GM06990 (cell line): Measurements from ENCODE around the gene KBTBD13.

Experiments
- DNase-seq: peaks from one replicate; pipeline ENCODE4 v3.0.0-alpha.2; 2011; ENCODE audit not compliant: insufficient read length; ENCODE audit errors: extremely low read depth
- H3K27me3 ChIP-seq: replicated peaks from 2 replicates; pipeline ENCODE4 v1.6.0; 2011; ENCODE audit warnings: low read length; ENCODE audit not compliant: control insufficient read depth, insufficient read depth
- H3K36me3 ChIP-seq: 2 replicates; pipeline ENCODE4 v1.5.1; 2011; ENCODE audit warnings: low read length; ENCODE audit not compliant: control insufficient read depth, insufficient read depth
- H3K4me3 ChIP-seq: replicated peaks from 2 replicates; pipeline ENCODE4 v1.5.1; 2011; ENCODE audit warnings: low read depth, mild to moderate bottlenecking, control low read depth, low read length
- CTCF ChIP-seq: IDR thresholded peaks from 2 replicates; pipeline ENCODE4 v1.5.1; 2011; ENCODE audit warnings: low read length, control low read depth, mild to moderate bottlenecking, inconsistent platforms; ENCODE audit not compliant: insufficient read depth, poor library complexity, severe bottlenecking

Gene KBTBD13

GRCh38 chr15:65060641-65061397 lies 15.7 kb upstream of the KBTBD13 start:
- H3K27me3 ChIP-seq: no peaks in the 10 kb centered on the region
- no peak for DNase-seq
- no peak overlapping the region for H3K4me3 ChIP-seq
- TF ChIP-seq CTCF: no peak
- no peaks in the 10 kb centered on the region for H3K36me3 ChIP-seq

GRCh38 chr15:65062061-65062460 lies 14.5 kb upstream of the KBTBD13 start:
- no peaks in the 10 kb centered on the region for H3K36me3 ChIP-seq
- H3K27me3 ChIP-seq: no peaks in the 10 kb centered on the region; the same call in 1 of the 2 replicates
- H3K4me3 ChIP-seq: no peak overlapping the region
- TF ChIP-seq CTCF: no peak
- no peak for DNase-seq

GRCh38 chr15:65062726-65063125 lies 13.8 kb upstream of the KBTBD13 start:
- Histone ChIP-seq H3K4me3 (no peak overlapping the region), H3K36me3 (no peaks in the 10 kb centered on the region), H3K27me3 (peaks cover 1% of the 10 kb centered on the region; the same call in 1 of the 2 replicates)
- no peak for TF ChIP-seq CTCF
- DNase-seq: no peak

- Histone ChIP-seq H3K27me3 (peaks cover 1% of the 10 kb centered on the region; the same call in 1 of the 2 replicates), H3K4me3 (no peak overlapping the region), H3K36me3 (no peaks in the 10 kb centered on the region)
- no peak for DNase-seq
- no peak for TF ChIP-seq CTCF
These were observed 10.4 kb upstream of the KBTBD13 start for GRCh38 chr15:65066001-65066634.

GRCh38 chr15:65066635-65067316 lies 9.8 kb upstream of the KBTBD13 start:
- DNase-seq: no peak
- Histone ChIP-seq H3K4me3 (no peak overlapping the region), H3K27me3 (peaks cover 1% of the 10 kb centered on the region; the same call in 1 of the 2 replicates), H3K36me3 (no peaks in the 10 kb centered on the region)
- no peak for TF ChIP-seq CTCF
